Measurements from ENCODE around the gene C10orf90.
"Not testable (repeated sequence)": the region's sequence is repeated elsewhere in the genome, so short reads cannot be mapped to it uniquely, and the experiment has no call there.

C10orf90 gene

DNA sequence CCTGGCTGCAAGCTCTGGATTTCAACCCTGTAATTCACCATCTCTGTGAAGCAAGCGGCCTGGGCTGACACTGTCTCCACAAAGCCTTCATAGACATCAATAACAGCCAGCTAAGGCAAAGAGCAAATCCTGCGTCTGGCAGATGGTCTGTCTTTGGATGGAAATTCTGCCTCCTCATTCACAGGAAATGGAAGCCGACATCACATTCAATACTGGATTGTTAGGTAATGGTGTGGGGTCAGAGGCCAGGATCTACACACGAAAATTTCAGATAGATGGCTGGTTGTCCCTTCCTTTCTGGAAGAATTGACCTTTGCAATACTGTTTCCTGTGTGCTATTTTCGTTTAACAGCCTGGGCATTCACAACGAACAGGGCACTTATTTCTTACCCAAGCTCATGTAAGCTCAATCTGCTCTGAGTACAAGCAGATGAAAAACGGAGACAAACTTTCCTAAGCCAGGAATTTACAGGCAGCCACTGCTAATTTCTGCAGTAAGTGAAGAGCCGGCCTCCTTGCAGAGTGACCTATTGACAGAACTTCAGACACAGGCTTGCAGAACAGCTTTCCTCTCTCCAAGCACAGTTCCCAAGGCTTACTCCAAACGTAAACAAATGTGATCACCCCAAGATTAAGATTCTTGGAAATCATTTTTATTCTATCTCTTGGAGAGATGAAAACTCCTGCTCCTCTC is 279.2 kb downstream of the C10orf90 start:
- no peak for DNase-seq (ENCODE audit: low read depth)

DNA sequence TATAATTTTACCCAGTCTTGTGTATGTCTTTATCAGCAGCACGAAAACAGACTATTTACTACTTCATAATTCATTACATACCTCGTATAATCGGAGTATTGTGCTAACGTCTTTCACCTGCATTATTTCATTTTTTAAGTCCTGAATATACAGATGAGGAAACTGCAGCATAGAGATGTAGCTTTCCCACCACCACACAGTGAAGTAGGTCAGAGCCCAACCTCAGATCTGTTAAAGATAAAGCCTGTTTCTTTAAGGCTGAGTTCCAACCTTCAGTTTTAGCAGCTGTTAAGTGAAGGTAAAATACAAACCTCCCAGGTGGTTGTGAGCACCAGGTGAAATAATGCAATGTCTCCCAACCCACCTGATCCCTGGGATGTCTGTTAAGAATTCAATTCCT is 280.2 kb downstream of the C10orf90 start:
- DNase-seq (ENCODE audit: low read depth) = no peak

DNA sequence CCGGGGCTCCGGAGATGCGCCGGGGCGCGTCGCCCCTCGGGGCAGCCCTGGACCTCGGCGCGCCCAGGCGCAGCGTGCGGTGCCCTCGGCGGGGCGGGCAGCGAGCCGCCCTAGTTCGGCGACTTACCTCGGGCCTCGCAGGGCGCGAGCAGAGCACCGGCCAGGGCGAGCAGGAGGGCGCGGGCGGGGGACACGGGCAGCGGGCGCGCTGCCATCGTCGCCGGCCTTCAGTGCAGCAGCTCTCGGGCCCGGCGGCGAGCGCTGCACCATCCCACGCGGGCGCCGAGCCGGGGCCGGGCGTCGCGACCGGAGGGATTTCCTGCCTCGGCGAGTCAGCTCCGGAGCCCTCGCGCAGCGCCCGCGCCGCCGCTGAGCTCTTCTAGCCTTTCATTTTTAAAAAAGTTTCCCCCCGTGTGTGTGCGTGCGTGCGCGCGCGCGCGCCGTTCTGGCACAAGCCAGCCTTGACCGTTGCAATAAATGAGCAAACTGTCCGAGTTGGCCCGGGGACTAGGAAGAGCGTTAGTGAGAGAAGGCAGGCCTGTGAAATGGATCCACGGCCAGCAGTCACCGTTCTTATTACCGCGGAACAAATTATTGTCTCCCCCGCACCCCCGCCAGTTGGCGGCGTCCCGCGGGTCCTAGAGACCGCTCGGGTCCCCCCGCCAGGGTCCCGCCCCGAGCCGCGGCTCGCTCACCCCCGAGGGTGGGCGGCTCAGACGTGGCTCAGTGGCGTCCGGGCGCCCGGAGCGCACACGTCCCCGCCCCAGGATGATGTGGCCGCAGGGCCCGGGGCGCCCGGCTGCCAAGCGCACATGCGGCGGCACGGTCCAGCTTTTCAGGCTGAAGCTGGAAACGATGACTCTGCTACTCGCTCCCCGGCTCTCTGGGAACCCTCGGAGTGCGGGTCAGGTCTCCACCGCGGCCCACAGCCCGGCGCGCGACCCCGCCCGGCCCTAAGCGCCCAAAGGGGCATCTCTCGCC is 282.3 kb downstream of the C10orf90 start, which contains the start of gene ADAM12:
ADAM12 (minus strand) TSS at position 547 of the 981 bp plus-strand sequence; CDS start at position 215, 332 bp downstream.
- no peak for DNase-seq (ENCODE audit: low read depth)

DNA sequence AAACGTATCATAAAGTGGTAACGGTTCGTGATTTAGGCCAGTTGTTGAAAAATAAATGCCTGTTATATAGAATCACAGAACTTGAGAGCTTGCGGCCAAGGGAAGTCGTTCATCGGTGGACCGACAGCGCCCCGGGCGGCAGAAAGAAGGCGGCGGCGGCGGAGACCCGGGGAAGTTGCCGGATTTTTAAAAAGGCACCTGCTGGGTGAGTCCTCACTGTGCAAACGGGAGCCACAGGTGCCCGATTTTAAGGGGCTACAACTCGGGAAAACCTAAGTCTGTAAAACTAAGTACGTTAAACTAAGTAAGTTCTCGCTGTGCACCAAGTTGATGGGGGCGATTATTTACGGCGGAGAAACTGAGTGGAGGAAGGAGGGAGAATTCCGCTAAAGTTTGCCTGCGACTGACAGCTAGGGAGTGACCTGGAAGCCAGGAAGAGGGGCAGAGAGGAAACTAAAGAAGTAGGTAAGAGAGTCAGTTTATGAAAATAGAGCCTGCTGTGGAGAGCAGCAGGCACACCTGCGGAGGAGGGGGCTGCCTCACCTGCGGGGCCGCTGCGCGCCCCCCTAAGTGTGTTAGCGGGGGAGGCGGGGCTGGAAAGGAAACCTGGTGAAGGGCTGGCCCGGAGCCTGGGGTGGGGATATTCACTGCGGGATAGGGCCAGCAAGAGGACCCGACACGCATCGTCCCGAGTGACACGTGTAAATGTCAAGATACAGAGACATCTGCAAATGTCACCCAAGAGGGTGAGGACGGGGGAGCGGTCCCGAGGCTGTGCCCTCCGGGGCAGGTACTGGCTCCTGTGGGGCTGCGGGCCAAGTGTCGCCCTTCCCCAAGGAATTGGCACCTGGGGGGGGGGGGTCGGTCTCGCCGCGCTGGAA is 283.2 kb downstream of the C10orf90 start:
- DNase-seq (ENCODE audit: low read depth) = peak; percentile 13

DNA sequence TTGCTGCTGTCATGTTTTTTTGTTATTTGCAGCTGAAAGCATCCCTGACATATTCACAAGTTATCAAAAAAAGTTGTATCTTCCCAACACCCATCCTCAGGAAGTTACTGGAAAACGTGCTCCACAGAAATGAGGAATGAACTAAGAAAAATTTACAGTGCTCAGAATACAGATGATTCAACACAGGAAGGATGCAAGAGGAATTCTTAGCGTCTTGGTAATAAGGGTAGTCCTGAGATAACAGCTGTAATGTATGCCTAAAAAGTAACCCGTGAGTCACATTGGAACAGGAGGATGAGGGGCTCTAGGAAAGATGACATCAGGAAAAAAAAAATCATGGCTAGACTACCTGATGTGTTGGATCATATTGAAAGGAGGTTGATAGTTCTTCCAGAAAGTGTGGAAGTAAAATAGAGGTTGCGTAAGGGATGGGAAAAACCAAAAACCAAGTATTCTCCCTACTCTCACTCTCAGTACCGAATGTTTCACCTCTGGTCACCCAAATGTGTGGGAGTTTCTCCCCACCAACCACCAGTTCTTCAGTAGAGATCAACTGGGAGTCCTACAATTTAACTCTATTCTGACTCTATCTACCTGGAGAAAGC is 286.1 kb downstream of the C10orf90 start:
- DNase-seq (ENCODE audit: low read depth) = no peak

DNA sequence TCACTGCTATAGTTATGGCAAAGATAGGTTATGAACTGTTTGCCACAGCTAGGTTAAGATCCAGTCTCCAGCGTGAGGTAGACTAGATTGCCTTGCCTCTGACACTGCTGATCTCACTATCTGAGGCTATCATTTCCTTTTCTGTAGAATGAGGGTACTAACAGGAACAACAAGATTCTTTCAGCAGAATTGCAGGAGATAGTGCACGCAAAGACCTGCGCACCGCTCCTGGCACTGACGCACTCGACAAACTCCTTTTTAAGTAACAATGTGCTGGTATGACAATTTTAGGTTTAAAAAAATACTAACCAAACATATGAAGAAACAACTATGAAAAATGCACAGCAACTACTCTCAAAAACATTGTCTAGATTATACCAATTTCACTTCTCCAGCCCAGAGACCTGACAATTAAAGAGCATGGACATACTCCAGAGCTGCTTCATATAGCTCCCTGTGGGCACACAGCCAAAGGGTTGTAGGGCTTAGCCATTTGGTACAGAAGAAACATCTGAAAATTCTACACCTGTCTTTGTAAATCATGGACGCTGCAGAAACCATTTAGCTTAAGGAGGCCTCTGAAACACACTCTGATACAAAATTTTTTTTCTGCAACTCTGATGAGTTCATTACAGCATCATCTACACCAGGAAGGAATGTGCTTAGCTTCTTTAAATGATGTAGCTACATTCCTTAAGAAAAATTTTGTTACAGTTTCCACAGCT is 290.0 kb downstream of the C10orf90 start:
- DNase-seq (ENCODE audit: low read depth) = no peak

DNA sequence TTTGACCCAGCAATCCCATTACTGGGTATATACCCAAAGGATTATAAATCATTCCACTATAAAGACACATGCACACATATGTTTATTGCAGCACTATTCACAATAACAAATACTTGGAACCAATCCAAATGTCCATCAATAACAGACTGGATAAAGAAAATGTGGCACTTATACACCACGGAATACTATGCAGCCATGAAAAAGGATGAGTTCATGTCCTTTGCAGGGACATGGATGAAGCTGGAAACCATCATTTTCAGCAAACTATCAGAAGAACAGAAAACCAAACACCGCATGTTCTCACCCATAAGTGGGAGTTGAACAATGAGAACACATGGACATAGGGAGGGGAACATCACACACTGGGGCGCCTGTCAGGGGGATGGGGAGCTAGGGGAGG is 291.3 kb downstream of the C10orf90 start:
- not testable (repeated sequence) for DNase-seq (ENCODE audit: low read depth)

DNA sequence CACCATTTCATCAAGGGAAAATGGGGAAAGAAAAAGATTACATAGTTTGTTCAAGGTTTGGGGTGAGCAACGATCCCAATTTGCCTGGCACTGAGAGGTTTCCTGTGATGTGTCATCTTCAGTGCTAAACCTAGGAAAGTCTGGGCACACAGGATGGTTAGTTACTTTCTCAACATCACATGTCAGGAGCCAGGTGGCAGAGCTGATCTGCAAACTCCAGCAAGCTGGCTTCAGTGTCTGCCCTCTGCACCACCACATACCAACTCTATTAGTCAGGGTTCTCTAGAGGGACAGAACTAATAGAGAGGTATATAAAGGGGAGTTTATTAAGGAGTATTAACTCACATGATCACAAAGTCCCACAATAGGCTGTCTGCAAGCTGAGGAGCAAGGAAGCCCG is 293.5 kb downstream of the C10orf90 start:
- DNase-seq (ENCODE audit: low read depth) = no peak

DNA sequence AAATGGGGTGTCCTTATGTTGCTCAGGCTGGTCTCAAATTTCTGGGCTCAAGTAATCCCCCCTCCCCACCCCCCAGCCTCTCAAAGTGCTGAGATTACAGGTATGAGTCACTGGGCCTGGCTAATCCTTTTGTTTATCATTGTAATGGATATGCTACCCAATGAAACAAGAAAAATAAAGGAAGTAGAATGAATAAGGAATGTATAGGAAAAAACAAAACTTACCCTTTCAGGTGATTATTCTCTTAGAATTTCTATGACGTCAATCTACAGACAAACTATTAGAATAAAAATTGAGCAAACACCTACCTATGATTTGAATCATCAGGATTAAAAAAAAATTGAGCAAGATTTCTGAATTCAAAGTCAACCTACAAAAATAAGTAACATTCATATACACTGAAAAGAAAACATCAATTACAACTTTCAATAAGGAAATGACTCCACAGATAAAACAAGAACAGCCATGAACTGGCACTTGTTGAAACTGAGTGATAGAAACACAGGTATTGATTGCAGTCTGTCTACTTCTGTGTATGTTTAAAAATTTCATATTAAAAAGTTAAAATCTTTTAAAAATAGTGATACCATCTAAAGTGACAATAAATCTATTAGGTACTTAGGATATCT is 294.5 kb downstream of the C10orf90 start:
- DNase-seq (ENCODE audit: low read depth) = no peak

DNA sequence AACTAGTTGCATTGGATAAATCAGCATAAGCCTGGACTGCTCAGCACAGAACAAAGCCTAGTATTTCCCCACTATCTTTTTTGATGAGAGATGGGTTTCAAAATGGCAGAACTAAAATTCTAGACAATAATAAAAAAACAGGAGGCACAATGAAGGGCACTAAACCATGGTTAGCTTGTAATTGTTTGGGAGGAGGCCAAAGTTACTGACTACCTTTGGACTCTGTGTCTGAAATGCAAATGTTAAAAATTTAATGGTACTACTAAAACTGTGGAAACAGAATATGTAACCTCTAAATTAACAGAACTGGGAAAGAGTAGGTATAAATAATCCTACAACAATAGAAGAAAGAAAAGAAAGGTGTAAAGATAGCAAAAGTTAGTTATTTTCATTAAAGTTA is 295.2 kb downstream of the C10orf90 start:
- no peak for DNase-seq (ENCODE audit: low read depth)
